Large intestine (tissue), 12 donors: ENCODE data around the gene OR5L1. TPM values are rescaled to one million over a fixed set of nuclear protein-coding genes. Genes with fewer than 3 reads are reported as not detected.

Experiments used
- DNase-seq, 2 donors: peaks; one replicate each; pipeline versions ENCODE4 v3.0.0 to v3.0.0-alpha.2; 2013
- H3K27ac ChIP-seq: one replicate; pipeline ENCODE4 v1.5.1; 2013; ENCODE audit warnings: low read length
- H3K27me3 ChIP-seq: 2 replicates; pipeline ENCODE4 v1.6.1; 2013; ENCODE audit warnings: low read length; ENCODE audit not compliant: control insufficient read depth, insufficient read depth
- H3K36me3 ChIP-seq: 2 replicates; pipeline ENCODE4 v1.6.1; 2013; ENCODE audit warnings: low read length; ENCODE audit not compliant: control insufficient read depth, insufficient read depth
- H3K4me1 ChIP-seq: one replicate; pipeline ENCODE4 v1.6.1; 2013; ENCODE audit warnings: low read length; ENCODE audit not compliant: control insufficient read depth, insufficient read depth
- H3K4me3 ChIP-seq: one replicate; pipeline ENCODE4 v1.5.1; 2013; ENCODE audit warnings: low read length
- H3K9me3 ChIP-seq: one replicate; pipeline ENCODE4 v1.6.1; 2013; ENCODE audit warnings: mild to moderate bottlenecking, low read depth, low read length, moderate library complexity; ENCODE audit not compliant: control insufficient read depth
- WGBS: methylation state at CpG from one replicate; pipeline ENCODE4 v1.1.5; 2013; ENCODE audit warnings: low lambda C conversion rate; ENCODE audit not compliant: insufficient coverage; 5-methylcytosine and 5-hydroxymethylcytosine counted together
- long read RNA-seq, 11 donors: transcript quantifications; one replicate each; lab custom pipeline, GENCODE V29; 2026
- polyA plus RNA-seq: library from polyadenylated mRNA; unstranded; fragments of 120-200 nt; gene quantifications from one replicate; pipeline ENCODE4 v1.2.1, GENCODE V29; 2013

OR5L1 gene
- polyA plus RNA-seq: not detected
- long read RNA-seq, donor 1: 0 reads
- long read RNA-seq, donor 2: 0 reads
- long read RNA-seq, donor 3: 0 reads
- long read RNA-seq, donor 4: 0 reads
- long read RNA-seq, donor 5: 0 reads
- long read RNA-seq, donor 6: 0 reads
- long read RNA-seq, donor 7: 0 reads
- long read RNA-seq, donor 8: 0 reads
- long read RNA-seq, donor 9: 0 reads
- long read RNA-seq, donor 10: 0 reads
- long read RNA-seq, donor 11: 0 reads

DNA sequence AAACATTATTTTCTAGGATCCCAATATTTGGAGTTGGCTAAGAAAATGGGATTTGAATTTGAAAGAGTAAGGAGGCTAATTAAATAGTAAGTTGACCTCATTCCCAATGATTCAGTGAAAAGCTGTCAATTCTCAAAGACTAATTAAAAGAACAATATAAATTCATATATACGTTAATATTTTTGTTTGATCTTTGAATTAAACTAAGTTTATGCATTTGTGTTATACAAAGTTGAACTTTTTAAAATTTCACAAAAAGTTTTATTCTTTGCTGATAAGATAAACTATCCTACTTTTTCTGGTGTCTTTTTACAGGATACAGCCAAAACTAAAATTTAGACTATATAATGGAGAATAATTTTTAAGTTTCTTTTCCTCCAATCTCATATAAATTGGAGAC, at the start of gene OR5L1:
Gene OR5L1, plus strand, starts transcription at position 301 of the 400 bp plus-strand sequence. CDS start 100 bp downstream, outside the sequence.
- WGBS: 82% methylated on average over 1 of the region's 1 CpG

DNA sequence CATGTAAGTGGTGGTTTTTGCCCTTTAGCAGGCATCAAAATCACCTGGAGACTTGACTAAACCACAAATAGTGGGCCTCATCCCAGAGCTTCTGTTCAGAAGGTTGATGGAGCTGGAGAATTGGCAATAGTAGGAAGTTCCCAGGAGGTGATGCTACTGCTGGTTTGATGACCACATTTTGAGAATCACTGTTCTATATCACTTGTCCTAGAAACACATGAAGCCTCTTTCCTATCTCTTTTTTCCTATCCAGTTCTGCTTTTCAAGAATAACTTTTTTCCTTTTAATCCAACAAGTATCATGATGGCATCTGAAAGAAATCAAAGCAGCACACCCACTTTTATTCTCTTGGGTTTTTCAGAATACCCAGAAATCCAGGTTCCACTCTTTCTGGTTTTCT, 38.0 kb upstream of the OR5L1 start, which contains the start of gene OR5D13:
Gene OR5D13, plus strand, starts transcription at position 301 of the 400 bp plus-strand sequence. Its CDS starts 0 bp downstream, at position 301.
- no peaks in the 10 kb centered on the region for H3K4me1 ChIP-seq
- no peak within 1 kb of the TSS for H3K4me3 ChIP-seq
- peaks cover 3% of the 10 kb centered on the region for H3K9me3 ChIP-seq
- no peak within 1 kb of the TSS for H3K27ac ChIP-seq
- no peaks in the 10 kb centered on the region for H3K36me3 ChIP-seq
- H3K27me3 ChIP-seq: no peaks in the 10 kb centered on the region
- no peak for DNase-seq

More for the DNA sequence above, at the start of gene OR5L1:
- Histone ChIP-seq H3K4me1 (no peaks in the 10 kb centered on the region), H3K27me3 (no peaks in the 10 kb centered on the region), H3K27ac (no peak within 1 kb of the TSS), H3K4me3 (no peak within 1 kb of the TSS), H3K9me3 (peaks cover 3% of the 10 kb centered on the region), H3K36me3 (no peaks in the 10 kb centered on the region)
- no peak for DNase-seq

- H3K4me1 ChIP-seq: no peaks in the 10 kb centered on the region
- no peak overlapping the region for H3K27ac ChIP-seq
- 100% methylated on average over 1 of the region's 1 CpG for WGBS
- no peak overlapping the region for H3K4me3 ChIP-seq
- no peaks in the 10 kb centered on the region for H3K27me3 ChIP-seq
- no peaks in the 10 kb centered on the region for H3K36me3 ChIP-seq
- DNase-seq: no peak
- peaks cover 3% of the 10 kb centered on the region for H3K9me3 ChIP-seq
Measured at GRCh38 chr11:55791606-55792005, 19.6 kb upstream of the OR5L1 start.

GRCh38 chr11:55793321-55793720, 17.8 kb upstream of the OR5L1 start:
- Histone ChIP-seq H3K36me3 (no peaks in the 10 kb centered on the region), H3K9me3 (peaks cover 5% of the 10 kb centered on the region), H3K27me3 (no peaks in the 10 kb centered on the region), H3K4me3 (no peak overlapping the region), H3K27ac (no peak overlapping the region), H3K4me1 (no peaks in the 10 kb centered on the region)
- no CpG with 5 or more reads among the region's 2 CpGs for WGBS
- no peak for DNase-seq

- no peak for DNase-seq
- H3K4me1 ChIP-seq: no peaks in the 10 kb centered on the region
- H3K9me3 ChIP-seq: peaks cover 5% of the 10 kb centered on the region
- no peak within 1 kb of the TSS for H3K4me3 ChIP-seq
- no peaks in the 10 kb centered on the region for H3K27me3 ChIP-seq
- no peaks in the 10 kb centered on the region for H3K36me3 ChIP-seq
- H3K27ac ChIP-seq: no peak within 1 kb of the TSS
Measured at GRCh38 chr11:55795256-55795655, 15.9 kb upstream of the OR5L1 start, which contains the start of gene OR5D14. OR5D14 (plus strand) TSS chr11:55795556; CDS start chr11:55795556, 0 bp downstream.

DNA sequence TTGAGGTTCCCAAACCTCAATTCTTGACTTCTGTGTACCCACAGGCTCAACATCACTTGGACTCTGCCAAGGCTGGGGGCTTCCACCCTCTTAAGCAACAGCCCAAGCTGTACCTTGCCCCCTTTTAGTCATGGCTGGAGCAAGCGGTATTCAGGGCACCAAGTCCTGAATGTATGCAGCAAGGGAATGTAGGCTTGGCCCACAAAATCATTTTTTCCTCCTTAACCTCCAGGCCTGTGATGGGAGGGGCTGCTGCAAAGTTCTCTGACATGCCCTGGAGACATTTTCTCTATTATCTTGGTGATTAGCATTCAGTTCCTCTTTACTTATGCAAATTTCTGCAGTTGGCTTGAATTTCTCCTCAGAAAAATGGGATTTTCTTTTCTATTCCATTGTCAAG, 4.9 kb upstream of the OR5L1 start:
- H3K36me3 ChIP-seq: no peaks in the 10 kb centered on the region
- H3K9me3 ChIP-seq: no peaks in the 10 kb centered on the region
- H3K4me1 ChIP-seq: no peaks in the 10 kb centered on the region
- WGBS: no CpG with 5 or more reads among the region's 1 CpG
- DNase-seq: no peak
- no peak overlapping the region for H3K27ac ChIP-seq
- no peaks in the 10 kb centered on the region for H3K27me3 ChIP-seq
- no peak overlapping the region for H3K4me3 ChIP-seq

GRCh38 chr11:55819330-55819729, 8.2 kb downstream of the OR5L1 start, which contains the start of gene OR5D18:
OR5D18 (plus strand) TSS chr11:55819630; CDS start chr11:55819630, 0 bp downstream.
- Histone ChIP-seq H3K27me3 (no peaks in the 10 kb centered on the region), H3K27ac (no peak within 1 kb of the TSS), H3K4me1 (no peaks in the 10 kb centered on the region), H3K4me3 (no peak within 1 kb of the TSS), H3K36me3 (no peaks in the 10 kb centered on the region), H3K9me3 (peaks cover 15% of the 10 kb centered on the region)
- DNase-seq: no peak
- 93% methylated on average over 4 of the region's 5 CpGs for WGBS

- Histone ChIP-seq H3K27ac (no peak within 1 kb of the TSS), H3K27me3 (no peaks in the 10 kb centered on the region), H3K9me3 (peaks cover 6% of the 10 kb centered on the region), H3K36me3 (no peaks in the 10 kb centered on the region), H3K4me3 (no peak within 1 kb of the TSS), H3K4me1 (no peaks in the 10 kb centered on the region)
- no peak for DNase-seq
Measured at GRCh38 chr11:55826919-55827318, 15.8 kb downstream of the OR5L1 start, which contains the start of gene OR5L2. OR5L2 (plus strand) TSS chr11:55827219; CDS start chr11:55827219, 0 bp downstream.

DNA sequence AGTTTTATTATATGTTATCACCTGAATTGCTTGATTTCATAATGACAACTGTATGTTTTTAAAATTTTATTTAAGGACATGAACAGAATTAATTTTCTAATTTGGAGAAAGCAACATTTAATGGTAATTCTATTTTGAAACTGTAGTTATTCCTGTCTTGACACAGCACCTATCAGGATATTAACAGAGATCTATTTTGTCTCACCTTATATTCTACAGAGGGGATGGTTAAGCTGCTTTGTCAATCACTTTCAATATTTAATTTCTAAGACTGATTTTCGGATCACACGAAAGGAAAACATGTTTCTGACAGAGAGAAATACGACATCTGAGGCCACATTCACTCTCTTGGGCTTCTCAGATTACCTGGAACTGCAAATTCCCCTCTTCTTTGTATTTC, 27.3 kb downstream of the OR5L1 start, which contains the start of gene OR5D16:
Gene OR5D16, plus strand, starts transcription at position 301 of the 400 bp plus-strand sequence. Its CDS starts 0 bp downstream, at position 301.
- DNase-seq: no peak
- H3K27ac ChIP-seq: no peak within 1 kb of the TSS
- WGBS: 10% methylated on average over 2 of the region's 3 CpGs
- no peaks in the 10 kb centered on the region for H3K4me1 ChIP-seq
- no peaks in the 10 kb centered on the region for H3K9me3 ChIP-seq
- H3K36me3 ChIP-seq: no peaks in the 10 kb centered on the region
- H3K27me3 ChIP-seq: no peaks in the 10 kb centered on the region
- no peak within 1 kb of the TSS for H3K4me3 ChIP-seq

DNA sequence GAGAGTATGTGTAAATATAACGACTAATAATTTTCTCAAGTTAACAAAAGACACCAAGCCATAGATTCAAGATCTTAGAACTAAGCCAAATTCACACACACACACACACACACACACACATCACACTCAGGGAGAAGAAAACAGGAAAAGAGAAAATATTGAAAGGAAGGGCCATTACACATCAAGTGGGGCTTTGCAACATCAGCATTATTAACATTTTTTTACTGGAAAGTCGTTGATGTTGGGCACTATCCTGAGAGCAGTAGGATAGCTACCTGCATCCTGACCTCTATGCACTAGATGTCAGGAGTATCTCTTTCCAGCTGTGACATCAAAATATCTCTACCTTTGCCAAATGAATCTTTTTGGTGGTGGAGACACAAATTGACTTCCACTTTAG, 36.3 kb downstream of the OR5L1 start:
- no peak overlapping the region for H3K27ac ChIP-seq
- H3K36me3 ChIP-seq: no peaks in the 10 kb centered on the region
- no peak overlapping the region for H3K4me3 ChIP-seq
- DNase-seq: no peak
- no peaks in the 10 kb centered on the region for H3K4me1 ChIP-seq
- WGBS: no CpG with 5 or more reads among the region's 2 CpGs
- no peaks in the 10 kb centered on the region for H3K27me3 ChIP-seq
- H3K9me3 ChIP-seq: no peaks in the 10 kb centered on the region

DNA sequence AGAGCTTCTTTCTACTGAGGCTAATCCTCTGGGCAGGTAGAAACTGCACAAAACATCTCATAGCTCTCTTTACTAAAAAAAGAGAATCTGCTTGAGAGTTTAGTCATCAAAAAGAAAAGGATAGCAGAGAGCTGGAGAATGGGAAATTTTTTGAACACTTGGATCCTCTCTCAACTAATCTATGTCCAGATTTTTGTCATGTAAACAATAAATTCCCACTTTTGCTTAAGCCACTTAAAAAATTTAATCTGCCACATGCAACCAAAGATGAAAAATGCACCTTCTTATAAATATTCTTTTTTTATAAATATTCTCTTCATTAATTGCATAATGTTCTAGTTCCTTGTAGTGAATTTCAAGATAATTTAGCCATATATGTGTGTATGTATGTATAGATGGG, 37.9 kb downstream of the OR5L1 start:
- H3K36me3 ChIP-seq: no peaks in the 10 kb centered on the region
- no peaks in the 10 kb centered on the region for H3K9me3 ChIP-seq
- H3K4me3 ChIP-seq: no peak overlapping the region
- no peak for DNase-seq
- H3K27me3 ChIP-seq: no peaks in the 10 kb centered on the region
- no peaks in the 10 kb centered on the region for H3K4me1 ChIP-seq
- no peak overlapping the region for H3K27ac ChIP-seq
